NCI-H2196 (cell line): ENCODE results near the gene ONECUT2.

Experiments
- DNase-seq: peaks from one replicate; lab custom pipeline; 2025; ENCODE audit not compliant: unreplicated experiment; lab: John Stamatoyannopoulos, UW

Gene ONECUT2

DNA sequence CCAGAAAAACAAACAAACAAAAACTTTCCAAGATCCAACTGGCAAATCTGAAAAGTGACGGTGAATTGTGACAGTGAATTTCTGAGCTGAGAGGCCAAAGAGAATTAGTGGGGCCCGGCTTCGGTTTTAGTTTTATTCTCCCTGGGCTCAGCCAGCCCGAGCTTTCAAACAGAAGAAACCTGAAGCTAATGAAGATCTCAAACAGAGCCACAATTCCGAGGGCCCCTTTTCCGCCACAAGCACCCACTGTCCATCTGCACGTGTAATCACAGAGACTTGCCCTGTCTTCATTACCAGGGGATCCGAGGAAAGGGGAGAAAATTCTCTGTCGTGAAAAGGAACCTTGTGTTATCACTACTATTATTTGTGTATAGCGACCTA is 4.2 kb upstream of the ONECUT2 start:
- no peak for DNase-seq

DNA sequence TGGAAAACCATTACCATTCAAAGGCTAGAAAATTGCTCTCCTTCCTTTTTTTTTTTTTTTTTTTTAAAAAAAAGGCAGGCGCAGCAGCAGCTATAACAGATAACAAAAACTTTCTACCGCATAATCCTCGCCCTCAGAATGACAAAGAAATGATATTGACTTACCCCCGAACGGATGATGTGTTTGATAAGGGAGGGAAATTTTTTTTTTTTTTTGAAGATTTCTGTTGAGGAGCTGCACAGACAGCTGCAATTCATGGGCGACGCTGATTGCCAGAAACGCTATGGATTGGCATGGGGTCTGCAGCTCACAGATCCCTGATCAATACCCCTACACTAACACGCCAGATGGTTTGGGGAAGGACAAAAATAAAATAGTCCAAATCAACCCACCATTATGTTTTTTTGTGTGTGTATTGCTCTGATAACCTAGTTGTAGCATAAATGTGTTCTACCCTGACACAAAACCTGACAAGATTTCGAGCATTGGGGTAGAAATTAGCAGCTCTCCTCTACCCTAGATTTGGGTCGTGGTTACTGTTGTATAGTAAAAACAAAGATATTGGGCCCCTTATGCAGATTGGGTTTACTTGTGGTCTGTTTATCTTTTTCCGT is 3.6 kb upstream of the ONECUT2 start:
- DNase-seq: no peak

DNA sequence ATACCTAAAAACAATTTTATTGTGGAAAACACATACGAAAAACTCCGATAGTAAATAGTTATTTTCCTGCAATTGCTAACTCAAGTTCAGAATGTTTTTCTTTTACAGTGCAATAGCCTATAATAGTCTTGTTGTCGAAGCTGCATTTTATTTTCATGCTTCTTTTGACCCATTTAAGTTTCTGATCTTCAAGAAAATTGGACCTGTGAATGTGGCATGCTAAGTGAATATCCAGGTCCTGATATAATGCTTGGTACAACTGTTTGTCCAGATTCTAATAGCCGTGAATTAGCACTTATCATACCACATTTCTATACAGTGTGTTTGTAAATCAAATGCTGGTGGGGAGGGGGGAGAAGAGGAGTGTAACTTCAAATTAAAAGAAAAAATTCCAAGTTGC is 3.0 kb upstream of the ONECUT2 start:
- no peak for DNase-seq

DNA sequence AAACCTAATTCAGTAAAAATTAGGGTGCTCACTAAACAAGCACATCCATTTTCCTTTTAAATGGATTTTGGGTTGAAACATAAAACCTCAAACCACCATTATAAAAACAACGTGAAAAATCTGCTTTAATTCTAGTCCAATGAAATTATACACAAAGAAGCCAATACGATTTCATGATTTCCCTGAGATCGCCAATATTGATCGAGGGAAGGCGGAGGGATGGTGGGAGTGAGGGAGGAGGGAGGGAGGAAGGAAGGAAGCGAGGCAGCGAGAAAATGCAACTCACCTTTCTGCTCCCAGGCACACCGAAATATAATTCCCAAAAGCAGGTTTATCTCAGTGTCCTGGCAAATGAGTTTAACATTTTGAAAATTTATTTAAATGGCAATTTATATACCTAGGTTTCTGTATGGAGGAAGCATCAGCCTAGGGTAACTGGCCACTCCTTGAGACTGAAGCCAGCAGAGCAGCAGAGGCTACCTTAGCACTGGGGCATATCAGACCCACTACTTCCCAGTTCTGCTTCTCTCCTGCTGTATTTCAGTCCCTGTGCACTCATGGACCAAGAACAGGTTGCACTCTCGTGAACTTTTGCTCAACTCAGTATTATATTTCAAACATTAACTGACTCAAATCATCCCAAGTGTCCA is 2.3 kb upstream of the ONECUT2 start:
- no peak for DNase-seq

DNA sequence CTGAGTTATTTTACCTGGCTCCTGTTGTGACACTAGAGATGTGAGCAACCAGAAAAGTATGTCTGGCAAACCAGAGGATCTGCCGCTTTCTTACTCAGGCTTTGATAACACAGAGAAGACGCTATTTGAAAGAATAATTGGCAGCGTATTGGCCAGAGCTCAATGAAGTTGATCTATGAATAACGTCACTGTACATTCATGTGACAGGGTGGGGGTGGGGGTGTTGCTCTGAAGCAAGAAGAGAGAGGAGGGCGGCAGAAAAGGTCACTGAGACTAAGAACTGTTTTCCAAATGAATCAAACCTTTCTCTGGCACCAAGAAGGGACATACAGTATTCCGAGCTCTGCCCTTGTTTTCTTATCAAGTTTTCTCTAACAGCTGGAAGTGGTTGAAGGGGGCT is 1.7 kb upstream of the ONECUT2 start:
- DNase-seq: no peak

GRCh38 chr18:57433934-57434535 is 1.1 kb upstream of the ONECUT2 start:
- DNase-seq: peak; percentile 21

DNA sequence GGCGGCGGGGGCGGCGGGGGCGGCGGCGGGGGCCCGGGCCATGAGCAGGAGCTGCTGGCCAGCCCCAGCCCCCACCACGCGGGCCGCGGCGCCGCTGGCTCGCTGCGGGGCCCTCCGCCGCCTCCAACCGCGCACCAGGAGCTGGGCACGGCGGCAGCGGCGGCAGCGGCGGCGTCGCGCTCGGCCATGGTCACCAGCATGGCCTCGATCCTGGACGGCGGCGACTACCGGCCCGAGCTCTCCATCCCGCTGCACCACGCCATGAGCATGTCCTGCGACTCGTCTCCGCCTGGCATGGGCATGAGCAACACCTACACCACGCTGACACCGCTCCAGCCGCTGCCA is 644 bp downstream of the ONECUT2 start:
- DNase-seq: no peak

DNA sequence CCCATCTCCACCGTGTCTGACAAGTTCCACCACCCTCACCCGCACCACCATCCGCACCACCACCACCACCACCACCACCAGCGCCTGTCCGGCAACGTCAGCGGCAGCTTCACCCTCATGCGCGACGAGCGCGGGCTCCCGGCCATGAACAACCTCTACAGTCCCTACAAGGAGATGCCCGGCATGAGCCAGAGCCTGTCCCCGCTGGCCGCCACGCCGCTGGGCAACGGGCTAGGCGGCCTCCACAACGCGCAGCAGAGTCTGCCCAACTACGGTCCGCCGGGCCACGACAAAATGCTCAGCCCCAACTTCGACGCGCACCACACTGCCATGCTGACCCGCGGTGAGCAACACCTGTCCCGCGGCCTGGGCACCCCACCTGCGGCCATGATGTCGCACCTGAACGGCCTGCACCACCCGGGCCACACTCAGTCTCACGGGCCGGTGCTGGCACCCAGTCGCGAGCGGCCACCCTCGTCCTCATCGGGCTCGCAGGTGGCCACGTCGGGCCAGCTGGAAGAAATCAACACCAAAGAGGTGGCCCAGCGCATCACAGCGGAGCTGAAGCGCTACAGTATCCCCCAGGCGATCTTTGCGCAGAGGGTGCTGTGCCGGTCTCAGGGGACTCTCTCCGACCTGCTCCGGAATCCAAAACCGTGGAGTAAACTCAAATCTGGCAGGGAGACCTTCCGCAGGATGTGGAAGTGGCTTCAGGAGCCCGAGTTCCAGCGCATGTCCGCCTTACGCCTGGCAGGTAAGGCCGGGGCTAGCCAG is 1.2 kb downstream of the ONECUT2 start:
- DNase-seq: no peak

DNA sequence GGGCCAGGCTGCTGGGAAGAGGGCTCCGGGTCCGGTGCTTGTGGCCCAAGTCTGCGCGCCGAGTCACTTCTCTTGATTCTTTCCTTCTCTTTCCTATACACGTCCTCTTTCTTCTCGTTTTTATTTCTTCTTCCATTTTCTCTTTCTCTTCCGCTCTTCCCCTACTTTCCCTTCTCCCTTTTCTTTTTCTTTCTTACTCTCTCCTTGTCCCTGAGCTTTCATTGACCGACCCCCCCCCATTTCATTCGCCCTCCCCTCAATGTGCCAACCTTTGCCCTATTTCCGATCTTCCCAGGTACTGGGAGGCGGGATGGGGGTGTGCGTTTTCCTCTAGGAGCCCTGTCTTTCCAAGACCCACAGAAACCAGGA is 1.8 kb downstream of the ONECUT2 start:
- DNase-seq: no peak

GRCh38 chr18:57437402-57437765 is 2.2 kb downstream of the ONECUT2 start:
- DNase-seq: peak; percentile 22

DNA sequence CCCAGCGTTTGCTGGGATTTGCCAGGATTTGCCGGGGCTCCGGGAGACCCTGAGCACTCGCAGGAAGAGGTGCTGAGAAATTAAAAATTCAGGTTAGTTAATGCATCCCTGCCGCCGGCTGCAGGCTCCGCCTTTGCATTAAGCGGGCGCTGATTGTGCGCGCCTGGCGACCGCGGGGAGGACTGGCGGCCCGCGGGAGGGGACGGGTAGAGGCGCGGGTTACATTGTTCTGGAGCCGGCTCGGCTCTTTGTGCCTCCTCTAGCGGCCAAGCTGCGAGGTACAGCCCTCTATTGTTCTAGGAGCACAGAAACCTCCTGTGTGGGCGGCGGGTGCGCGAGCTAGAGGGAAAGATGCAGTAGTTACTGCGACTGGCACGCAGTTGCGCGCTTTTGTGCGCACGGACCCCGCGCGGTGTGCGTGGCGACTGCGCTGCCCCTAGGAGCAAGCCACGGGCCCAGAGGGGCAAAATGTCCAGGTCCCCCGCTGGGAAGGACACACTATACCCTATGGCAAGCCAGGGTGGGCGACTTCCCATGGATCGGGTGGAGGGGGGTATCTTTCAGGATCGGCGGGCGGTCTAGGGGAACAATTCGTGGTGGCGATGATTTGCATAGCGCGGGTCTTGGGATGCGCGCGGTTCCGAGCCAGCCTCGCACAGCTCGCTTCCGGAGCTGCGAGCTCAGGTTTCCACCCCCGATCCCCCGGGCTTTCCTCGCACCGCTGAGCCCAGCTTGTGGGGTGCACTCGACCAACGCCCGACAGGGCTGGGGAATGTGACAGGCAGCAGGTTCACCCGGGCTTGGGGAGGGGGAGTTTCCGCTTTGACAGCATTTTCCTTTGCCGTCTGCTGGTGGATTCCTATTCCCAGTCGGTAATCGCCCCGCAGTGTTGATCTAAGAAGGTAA is 2.8 kb downstream of the ONECUT2 start:
- peak; percentile 86 for DNase-seq

DNA sequence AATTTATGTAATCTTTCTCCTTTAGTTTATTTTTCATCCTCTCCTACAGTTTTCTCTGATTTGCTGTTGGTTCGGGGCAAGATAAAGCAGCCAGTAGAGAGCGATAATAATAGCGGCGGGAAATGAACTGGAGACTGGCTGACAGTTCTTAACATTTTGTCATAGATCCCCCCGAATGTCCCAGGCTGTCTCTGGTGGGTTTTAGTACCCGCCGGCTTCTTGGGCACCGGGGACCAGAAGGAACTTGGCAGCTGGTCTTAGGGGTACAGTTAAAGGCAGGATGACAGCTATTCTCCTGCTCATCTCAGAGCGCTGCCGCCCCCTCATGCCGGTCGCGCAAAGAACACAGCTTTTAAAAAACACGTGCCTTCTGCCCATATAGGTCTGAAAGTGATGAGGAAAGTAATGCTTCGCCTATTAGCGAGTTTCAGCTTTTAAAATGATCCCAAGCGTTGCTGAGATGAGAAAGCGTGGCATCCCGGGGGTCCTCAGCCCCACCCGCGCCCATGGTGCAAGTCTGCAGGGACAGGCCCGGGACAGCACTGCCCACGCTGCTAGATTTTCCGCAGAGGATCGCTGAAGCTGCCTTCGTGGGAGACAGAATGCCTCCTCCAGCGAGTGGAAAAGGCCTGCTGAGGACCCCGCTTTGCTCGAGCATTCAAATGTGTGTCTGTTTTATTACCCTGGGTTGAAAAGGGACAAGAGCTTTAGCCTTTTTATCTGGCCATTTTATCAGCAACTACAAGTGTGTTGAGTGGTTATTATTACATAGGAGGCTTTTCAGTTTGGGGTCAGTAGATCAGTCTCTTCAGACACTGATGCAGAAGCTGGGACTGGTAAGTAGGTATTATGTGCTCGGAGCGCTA is 3.8 kb downstream of the ONECUT2 start:
- no peak for DNase-seq

- DNase-seq: no peak
These were observed 4.4 kb downstream of the ONECUT2 start for GRCh38 chr18:57439609-57439968.

DNA sequence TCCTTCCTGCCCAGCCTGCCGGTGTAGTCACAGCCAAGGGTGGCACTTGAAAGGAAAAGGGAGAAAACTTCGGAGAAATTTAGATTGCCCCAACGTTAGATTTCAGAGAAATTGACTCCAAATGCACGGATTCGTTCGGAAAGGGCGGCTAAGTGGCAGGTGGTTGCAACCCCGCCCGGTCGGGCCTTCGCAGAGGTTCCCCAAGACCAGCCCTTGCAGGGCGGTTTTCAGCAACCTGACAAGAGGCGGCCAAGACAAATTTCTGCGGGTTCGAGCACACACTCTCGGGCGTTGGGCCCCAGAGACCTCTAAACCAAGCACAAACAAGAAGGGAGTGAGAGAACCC is 4.8 kb downstream of the ONECUT2 start:
- no peak for DNase-seq

DNA sequence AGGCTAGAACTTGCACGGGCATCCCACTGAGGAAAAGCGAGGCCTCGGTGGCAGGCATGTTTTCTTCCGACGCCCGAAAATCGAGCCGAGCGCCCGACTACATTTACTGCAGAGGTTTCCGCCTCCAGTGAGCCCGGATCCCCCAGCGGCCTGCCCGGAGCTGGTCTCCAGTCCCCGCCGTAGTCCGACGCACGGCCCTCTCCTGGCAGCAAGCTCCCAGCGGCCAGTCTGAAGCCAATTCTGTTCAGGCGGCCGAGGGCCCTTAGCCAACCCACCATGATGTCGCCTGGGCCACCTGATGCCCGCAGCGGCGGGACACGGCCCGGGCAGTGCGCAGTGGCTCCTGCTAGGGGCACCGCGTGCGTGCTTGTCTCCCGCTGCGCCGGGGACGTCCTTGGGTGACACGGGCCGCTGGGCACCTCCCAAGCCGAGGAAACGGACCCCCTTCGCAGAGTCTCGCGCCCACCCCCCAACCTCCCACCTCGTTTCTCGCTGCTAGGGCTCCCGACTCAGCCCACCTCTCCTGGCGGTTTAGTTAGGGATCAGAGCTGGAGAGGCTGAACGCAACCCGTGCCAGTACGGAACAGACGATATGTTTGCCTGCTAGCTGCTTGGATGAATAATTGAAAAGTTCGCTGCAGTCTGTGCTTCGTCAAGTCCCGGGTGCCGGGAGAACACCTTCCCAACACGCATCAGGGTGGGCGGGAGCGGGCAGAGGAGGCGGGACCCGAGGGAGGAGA is 5.3 kb downstream of the ONECUT2 start:
- DNase-seq: no peak

DNA sequence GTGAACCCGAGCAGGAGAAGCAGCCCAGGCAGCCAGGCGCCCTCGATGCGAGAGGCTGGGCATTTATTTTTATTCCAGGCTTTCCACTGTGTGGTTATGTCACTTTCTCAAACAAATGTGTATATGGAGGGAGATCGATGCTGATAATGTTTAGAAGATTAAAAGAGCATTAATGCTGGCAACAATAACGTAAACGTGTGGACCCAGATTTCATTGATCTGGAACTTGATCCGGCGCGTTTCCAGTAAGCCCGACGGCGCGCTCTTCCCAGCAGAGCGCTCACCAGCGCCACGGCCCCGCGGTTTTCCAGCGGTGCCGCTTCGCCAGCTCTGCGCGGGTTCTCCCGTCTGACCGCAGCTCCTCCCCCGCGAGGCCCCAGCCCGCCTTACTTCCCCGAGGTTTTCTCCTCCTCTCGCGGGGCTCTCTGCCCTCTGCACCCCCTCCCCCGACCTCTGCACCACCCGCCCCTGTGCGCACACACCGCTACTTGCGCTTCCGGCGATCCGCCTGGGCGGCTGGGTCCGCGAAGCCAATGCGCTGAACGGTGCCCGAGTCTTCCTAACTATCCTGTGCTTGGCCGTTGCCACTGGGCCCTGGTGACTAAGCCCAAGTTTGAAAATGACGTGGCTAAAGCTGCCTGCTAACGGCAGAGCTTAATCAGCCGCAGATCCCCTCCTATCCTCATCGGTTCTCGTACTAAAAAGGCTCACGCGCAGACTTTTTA is 6.1 kb downstream of the ONECUT2 start:
- DNase-seq: no peak

DNA sequence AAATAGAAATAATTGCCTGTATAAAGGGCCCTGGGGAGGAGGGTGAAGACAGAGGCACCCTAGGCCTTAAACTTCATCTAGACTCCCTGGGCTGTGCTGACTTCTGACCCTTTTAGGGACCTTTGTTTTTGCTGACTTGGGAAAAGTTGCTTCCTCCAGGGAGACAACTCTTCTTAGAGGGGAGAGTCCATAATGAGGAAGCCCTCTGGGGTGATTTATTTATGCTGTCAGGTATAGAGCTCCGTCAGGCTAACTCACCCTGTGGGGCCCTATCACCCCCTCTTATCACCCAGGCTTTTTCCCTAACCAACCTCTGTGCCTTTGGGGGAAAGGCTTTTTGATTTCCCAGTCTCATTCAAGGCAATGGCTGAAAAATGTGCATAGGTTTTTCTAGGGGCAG is 8.1 kb downstream of the ONECUT2 start:
- DNase-seq: no peak

DNA sequence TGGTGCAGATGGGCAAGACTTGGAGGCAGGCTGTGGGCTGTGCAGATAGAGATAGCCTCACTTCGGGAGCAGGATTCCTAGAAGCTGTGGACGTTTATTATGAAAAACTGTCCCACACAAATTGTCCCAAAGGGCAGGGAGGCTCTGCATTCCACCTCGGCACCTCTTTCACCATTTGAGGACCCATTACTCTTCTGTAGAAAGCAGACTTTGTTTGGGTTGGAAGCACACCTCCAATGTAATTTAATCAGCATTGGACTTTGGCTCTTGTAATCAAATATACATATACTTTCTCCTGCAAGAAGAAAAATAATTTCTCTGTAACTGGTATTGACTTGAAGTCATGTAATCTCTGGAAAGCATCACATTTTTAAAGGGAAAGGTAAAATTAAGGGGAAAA is 8.5 kb downstream of the ONECUT2 start:
- DNase-seq: no peak

DNA sequence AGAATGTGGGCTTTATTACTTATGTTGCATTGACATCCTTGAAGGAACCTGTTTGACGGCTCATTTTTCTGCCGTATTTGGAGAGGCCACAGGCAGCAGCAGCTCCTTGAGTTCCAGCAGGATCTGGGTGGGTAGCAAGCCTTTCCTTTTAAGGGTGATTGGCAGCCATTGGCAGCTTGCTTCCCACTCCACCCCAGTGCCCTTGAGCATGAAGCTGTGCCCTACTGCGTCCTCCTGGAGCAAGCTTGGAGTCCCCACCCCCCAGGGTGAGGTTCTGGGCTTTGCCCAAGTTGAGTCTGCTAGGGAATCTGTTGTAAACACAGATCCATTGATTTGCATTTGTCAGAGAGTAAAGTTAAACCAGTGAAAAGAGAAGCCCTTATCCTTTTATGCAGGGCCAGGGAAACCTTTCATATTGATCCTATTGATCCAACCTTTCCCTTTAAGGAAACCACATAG is 9.2 kb downstream of the ONECUT2 start:
- no peak for DNase-seq
